Liver (tissue), 9 donors: ENCODE data around the gene BAG5. TPM values are rescaled to one million over a fixed set of nuclear protein-coding genes. Genes with fewer than 3 reads are reported as not detected.
"Not testable (repeated sequence)": the region's sequence is repeated elsewhere in the genome, so short reads cannot be mapped to it uniquely, and the experiment has no call there.

Source experiments
- DNase-seq: peaks from one replicate; pipeline ENCODE4 v3.0.0-alpha.2; 2017; ENCODE audit warnings: low spot score
- H3K27ac ChIP-seq, 2 donors: one replicate each; pipeline ENCODE4 v1.7.0; 2013; ENCODE audit warnings: inconsistent platforms in 2 of 2, low read length in 2 of 2, control low read depth in 1 of 2, low read depth in 1 of 2, mild to moderate bottlenecking in 1 of 2
- H3K27me3 ChIP-seq, 4 donors: one replicate each; pipeline versions ENCODE4 v1.6.1 to v1.7.0; 2013; ENCODE audit warnings: low read length in 3 of 4, inconsistent platforms in 1 of 4, mild to moderate bottlenecking in 1 of 4, moderate library complexity in 1 of 4; ENCODE audit not compliant: control insufficient read depth in 4 of 4, insufficient read depth in 4 of 4
- H3K36me3 ChIP-seq, 4 donors: one replicate each; pipeline versions ENCODE4 v1.6.1 to v1.7.0; 2013; ENCODE audit warnings: low read length in 3 of 4, mild to moderate bottlenecking in 3 of 4, low read depth in 1 of 4, moderate library complexity in 1 of 4; ENCODE audit not compliant: control insufficient read depth in 4 of 4, insufficient read depth in 3 of 4
- H3K4me1 ChIP-seq, 4 donors: one replicate each; pipeline versions ENCODE4 v1.6.1 to v1.7.0; 2013; ENCODE audit warnings: low read length in 3 of 4, mild to moderate bottlenecking in 3 of 4, moderate library complexity in 1 of 4; ENCODE audit not compliant: control insufficient read depth in 4 of 4, insufficient read depth in 4 of 4
- H3K4me3 ChIP-seq, 3 donors: one replicate each; pipeline versions ENCODE4 v1.6.1 to v1.7.0; 2013; ENCODE audit warnings: low read length in 3 of 3, control low read depth in 1 of 3, low read depth in 1 of 3, mild to moderate bottlenecking in 1 of 3
- H3K9ac ChIP-seq, 2 donors: one replicate each; pipeline ENCODE4 v1.7.0; 2013; ENCODE audit warnings: low read length in 2 of 2, mild to moderate bottlenecking in 2 of 2, moderate library complexity in 2 of 2, control low read depth in 1 of 2, low read depth in 1 of 2
- H3K9me3 ChIP-seq, 4 donors: one replicate each; pipeline versions ENCODE4 v1.6.1 to v1.7.0; 2013; ENCODE audit warnings: low read length in 3 of 4; ENCODE audit not compliant: control insufficient read depth in 4 of 4
- FOXA1 ChIP-seq: IDR thresholded peaks from 2 replicates; pipeline ENCODE4 v1.6.1; 2016; ENCODE audit warnings: antibody characterized with exemption
- FOXA2 ChIP-seq: IDR thresholded peaks from 2 replicates; pipeline ENCODE4 v1.6.1; 2016; ENCODE audit warnings: antibody characterized with exemption
- GABPA ChIP-seq, 2 donors: IDR thresholded peaks in 1 of 2; conservative IDR thresholded peaks in 1 of 2; 2 replicates each; pipeline ENCODE4 v1.6.1; 2016; ENCODE audit warnings: antibody characterized with exemption in 2 of 2, mild to moderate bottlenecking in 1 of 2, moderate library complexity in 1 of 2
- HNF4A ChIP-seq, 2 donors: conservative IDR thresholded peaks; 2 replicates each; pipeline ENCODE4 v1.6.1; 2016; ENCODE audit warnings: antibody characterized with exemption in 2 of 2, mild to moderate bottlenecking in 2 of 2
- HNF4G ChIP-seq: IDR thresholded peaks from 2 replicates; pipeline ENCODE4 v1.6.1; 2016; ENCODE audit warnings: antibody characterized with exemption
- NR2F2 ChIP-seq: IDR thresholded peaks from 2 replicates; pipeline ENCODE4 v1.6.1; 2016; ENCODE audit warnings: antibody characterized with exemption
- RAD21 ChIP-seq, 2 donors: IDR thresholded peaks; 2 replicates each; pipeline ENCODE4 v1.6.1; 2016; ENCODE audit warnings: antibody characterized with exemption in 2 of 2, mild to moderate bottlenecking in 2 of 2
- TAF1 ChIP-seq: conservative IDR thresholded peaks from 2 replicates; pipeline ENCODE4 v1.6.1; 2016; ENCODE audit warnings: antibody characterized with exemption, mild to moderate bottlenecking
- YY1 ChIP-seq: IDR thresholded peaks from 2 replicates; pipeline ENCODE4 v1.6.1; 2016; ENCODE audit warnings: antibody characterized with exemption, mild to moderate bottlenecking
- WGBS: extraction: QIAGEN DNeasy Blood & Tissue Kit; methylation state at CpG from one replicate; pipeline ENCODE4 v1.1.7; 2013; 5-methylcytosine and 5-hydroxymethylcytosine counted together
- polyA plus RNA-seq, 2 donors: library from polyadenylated mRNA; stranded (reverse) in 1 of 2; unstranded in 1 of 2; fragments of 200-250 nt in 1 of 2; fragments of >200 nt in 1 of 2; fragmentation: Nextera tagmentation in 1 of 2; extraction: Ambion mirVana in 1 of 2; gene quantifications; one replicate each; pipeline versions ENCODE4 v1.2.1 to v1.2.3, GENCODE V29; 2013 to 2015
- total RNA-seq, 2 donors: library from RNA; depleted of rRNA; stranded (reverse); fragments of >200 nt; gene quantifications; one replicate each; pipeline ENCODE4 v1.2.3, GENCODE V29; 2014
- TF ChIP-seq, protein P1 (sequence below): IDR thresholded peaks from 2 replicates; pipeline ENCODE4 v1.6.1; 2016; ENCODE audit warnings: antibody characterized with exemption
- TF ChIP-seq, protein P2 (sequence below): IDR thresholded peaks from 2 replicates; pipeline ENCODE4 v1.6.1; 2016; ENCODE audit warnings: antibody characterized with exemption, mild to moderate bottlenecking
- TF ChIP-seq, protein P3 (sequence below): fragments of 150-350 bp; IDR thresholded peaks from 2 replicates; pipeline ENCODE4 v1.5.1; 2017; ENCODE audit warnings: improper control_type of control experiment, low read depth, low read length; ENCODE audit not compliant: missing input control
- donor health status: healthy.
- donor health status: healthy.
- donor health status: healthy.
- donor health status: healthy.
- donor health status: healthy.

Gene BAG5, protein sequence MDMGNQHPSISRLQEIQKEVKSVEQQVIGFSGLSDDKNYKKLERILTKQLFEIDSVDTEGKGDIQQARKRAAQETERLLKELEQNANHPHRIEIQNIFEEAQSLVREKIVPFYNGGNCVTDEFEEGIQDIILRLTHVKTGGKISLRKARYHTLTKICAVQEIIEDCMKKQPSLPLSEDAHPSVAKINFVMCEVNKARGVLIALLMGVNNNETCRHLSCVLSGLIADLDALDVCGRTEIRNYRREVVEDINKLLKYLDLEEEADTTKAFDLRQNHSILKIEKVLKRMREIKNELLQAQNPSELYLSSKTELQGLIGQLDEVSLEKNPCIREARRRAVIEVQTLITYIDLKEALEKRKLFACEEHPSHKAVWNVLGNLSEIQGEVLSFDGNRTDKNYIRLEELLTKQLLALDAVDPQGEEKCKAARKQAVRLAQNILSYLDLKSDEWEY
- 10 to 100 TPM; 12.0 to 12.5 TPM for total RNA-seq
- polyA plus RNA-seq = 1 to 10 TPM; 5.4 to 5.6 TPM

DNA sequence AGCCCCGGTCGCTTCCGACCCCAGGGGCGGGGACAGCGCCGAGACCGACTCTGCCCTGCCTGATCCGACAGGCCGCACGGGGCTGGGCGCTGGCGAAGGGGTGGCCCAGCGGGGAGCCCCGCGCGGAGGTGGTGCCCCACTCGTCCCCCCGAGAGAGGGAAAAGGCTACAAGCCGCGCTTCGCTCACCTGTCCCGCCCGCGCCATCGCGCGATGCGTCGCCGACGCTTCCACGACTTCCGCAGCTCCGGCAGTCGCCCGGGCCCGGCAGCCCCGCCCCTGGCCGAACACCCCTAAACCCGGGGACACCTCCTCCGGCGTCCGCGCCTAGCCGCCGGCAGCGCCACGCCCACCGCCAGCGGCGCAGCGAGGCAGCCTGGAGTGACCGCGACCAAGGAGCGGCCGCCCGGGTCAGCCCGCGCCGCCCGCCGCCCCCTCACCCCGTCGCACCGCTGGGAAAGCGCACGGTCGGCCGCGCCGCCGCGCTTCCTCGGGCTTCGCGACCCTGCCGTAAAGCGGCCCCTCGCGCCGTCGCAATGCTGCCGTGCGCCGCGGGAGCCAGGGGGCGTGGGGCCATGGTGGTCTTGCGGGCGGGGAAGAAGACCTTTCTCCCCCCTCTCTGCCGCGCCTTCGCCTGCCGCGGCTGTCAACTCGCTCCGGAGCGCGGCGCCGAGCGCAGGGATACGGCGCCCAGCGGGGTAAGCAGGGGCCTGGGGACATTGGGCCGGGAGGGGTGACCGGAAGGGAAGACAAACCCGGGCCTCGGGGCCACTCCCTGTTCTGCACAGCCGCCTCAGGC lies at the start of gene BAG5, which contains the start of gene COA8:
TSS of gene BAG5 (minus strand) at position 229 of the 797 bp plus-strand sequence. CDS start 1,493 bp downstream, outside the sequence.
TSS of gene COA8 (plus strand) at position 532 of the 797 bp plus-strand sequence. CDS start at position 574, 42 bp downstream.
- Histone ChIP-seq H3K4me3 (peak within 1 kb of the TSS; percentile 82 to 98 (median 98)), H3K9ac (peak within 1 kb of the TSS; percentile 23 to 73), H3K27ac (peak within 1 kb of the TSS; percentile 88 to 94), H3K9me3 (no peaks in the 10 kb centered on the region), H3K27me3 (no peaks in the 10 kb centered on the region), H3K4me1 (peaks cover 2 to 53% (median 39%) of the 10 kb centered on the region in 4 donors), H3K36me3 (peaks cover 2 to 17% (median 6%) of the 10 kb centered on the region in 4 donors)
- no peak for TF ChIP-seq YY1
- TF ChIP-seq GABPA (IDR thresholded peaks at IDR 0.05 in 1 of 2, conservative IDR thresholded peaks at IDR 0.05 in 1 of 2) = peak in 1 of 2 donors; percentile 53
- TF ChIP-seq HNF4A (conservative IDR thresholded peaks at IDR 0.05) = no peak
- under 1% methylated on average over 109 of the region's 109 CpGs for WGBS
- DNase-seq = peak; percentile 87

DNA sequence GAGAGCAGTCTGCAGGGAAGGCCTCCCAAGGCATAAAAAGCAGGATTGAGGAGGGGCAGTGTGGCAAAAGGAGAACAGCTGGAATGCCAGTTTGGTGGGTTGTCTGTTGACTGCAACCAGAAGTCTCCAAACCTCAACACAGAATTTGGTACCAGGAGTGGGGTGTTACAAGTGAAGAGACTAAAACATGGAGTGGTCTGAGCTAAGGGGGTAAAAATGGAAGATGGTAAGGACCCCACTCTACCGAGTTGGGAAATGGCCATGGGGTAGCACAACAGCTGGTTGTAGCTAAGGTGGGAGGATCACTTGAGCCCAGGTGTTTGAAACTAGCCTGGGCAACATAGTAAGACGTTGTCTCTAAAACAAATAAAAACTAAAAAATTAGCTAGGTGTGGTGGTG lies 48.8 kb upstream of the BAG5 start:
- peaks cover 0 to 11% (median 2%) of the 10 kb centered on the region in 4 donors for H3K4me1 ChIP-seq
- no peak for DNase-seq
- TF ChIP-seq RAD21 (IDR thresholded peaks at IDR 0.05) (no peak), HNF4A (conservative IDR thresholded peaks at IDR 0.05) (no peak), FOXA2 (no peak), NR2F2 (no peak), TAF1 (no peak), HNF4G (no peak), FOXA1 (no peak)
- TF ChIP-seq, protein P1, sequence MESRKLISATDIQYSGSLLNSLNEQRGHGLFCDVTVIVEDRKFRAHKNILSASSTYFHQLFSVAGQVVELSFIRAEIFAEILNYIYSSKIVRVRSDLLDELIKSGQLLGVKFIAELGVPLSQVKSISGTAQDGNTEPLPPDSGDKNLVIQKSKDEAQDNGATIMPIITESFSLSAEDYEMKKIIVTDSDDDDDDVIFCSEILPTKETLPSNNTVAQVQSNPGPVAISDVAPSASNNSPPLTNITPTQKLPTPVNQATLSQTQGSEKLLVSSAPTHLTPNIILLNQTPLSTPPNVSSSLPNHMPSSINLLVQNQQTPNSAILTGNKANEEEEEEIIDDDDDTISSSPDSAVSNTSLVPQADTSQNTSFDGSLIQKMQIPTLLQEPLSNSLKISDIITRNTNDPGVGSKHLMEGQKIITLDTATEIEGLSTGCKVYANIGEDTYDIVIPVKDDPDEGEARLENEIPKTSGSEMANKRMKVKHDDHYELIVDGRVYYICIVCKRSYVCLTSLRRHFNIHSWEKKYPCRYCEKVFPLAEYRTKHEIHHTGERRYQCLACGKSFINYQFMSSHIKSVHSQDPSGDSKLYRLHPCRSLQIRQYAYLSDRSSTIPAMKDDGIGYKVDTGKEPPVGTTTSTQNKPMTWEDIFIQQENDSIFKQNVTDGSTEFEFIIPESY = no peak
- TF ChIP-seq, protein P2, sequence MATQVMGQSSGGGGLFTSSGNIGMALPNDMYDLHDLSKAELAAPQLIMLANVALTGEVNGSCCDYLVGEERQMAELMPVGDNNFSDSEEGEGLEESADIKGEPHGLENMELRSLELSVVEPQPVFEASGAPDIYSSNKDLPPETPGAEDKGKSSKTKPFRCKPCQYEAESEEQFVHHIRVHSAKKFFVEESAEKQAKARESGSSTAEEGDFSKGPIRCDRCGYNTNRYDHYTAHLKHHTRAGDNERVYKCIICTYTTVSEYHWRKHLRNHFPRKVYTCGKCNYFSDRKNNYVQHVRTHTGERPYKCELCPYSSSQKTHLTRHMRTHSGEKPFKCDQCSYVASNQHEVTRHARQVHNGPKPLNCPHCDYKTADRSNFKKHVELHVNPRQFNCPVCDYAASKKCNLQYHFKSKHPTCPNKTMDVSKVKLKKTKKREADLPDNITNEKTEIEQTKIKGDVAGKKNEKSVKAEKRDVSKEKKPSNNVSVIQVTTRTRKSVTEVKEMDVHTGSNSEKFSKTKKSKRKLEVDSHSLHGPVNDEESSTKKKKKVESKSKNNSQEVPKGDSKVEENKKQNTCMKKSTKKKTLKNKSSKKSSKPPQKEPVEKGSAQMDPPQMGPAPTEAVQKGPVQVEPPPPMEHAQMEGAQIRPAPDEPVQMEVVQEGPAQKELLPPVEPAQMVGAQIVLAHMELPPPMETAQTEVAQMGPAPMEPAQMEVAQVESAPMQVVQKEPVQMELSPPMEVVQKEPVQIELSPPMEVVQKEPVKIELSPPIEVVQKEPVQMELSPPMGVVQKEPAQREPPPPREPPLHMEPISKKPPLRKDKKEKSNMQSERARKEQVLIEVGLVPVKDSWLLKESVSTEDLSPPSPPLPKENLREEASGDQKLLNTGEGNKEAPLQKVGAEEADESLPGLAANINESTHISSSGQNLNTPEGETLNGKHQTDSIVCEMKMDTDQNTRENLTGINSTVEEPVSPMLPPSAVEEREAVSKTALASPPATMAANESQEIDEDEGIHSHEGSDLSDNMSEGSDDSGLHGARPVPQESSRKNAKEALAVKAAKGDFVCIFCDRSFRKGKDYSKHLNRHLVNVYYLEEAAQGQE = no peak
- TF ChIP-seq, protein P3, sequence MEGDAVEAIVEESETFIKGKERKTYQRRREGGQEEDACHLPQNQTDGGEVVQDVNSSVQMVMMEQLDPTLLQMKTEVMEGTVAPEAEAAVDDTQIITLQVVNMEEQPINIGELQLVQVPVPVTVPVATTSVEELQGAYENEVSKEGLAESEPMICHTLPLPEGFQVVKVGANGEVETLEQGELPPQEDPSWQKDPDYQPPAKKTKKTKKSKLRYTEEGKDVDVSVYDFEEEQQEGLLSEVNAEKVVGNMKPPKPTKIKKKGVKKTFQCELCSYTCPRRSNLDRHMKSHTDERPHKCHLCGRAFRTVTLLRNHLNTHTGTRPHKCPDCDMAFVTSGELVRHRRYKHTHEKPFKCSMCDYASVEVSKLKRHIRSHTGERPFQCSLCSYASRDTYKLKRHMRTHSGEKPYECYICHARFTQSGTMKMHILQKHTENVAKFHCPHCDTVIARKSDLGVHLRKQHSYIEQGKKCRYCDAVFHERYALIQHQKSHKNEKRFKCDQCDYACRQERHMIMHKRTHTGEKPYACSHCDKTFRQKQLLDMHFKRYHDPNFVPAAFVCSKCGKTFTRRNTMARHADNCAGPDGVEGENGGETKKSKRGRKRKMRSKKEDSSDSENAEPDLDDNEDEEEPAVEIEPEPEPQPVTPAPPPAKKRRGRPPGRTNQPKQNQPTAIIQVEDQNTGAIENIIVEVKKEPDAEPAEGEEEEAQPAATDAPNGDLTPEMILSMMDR = no peak
- H3K36me3 ChIP-seq = no peaks in the 10 kb centered on the region
- H3K27ac ChIP-seq = no peak overlapping the region
- H3K9ac ChIP-seq = no peak overlapping the region
- H3K4me3 ChIP-seq = no peak overlapping the region
- peaks cover 0 to 9% (median 2%) of the 10 kb centered on the region in 4 donors for H3K9me3 ChIP-seq
- 89% methylated on average over 2 of the region's 2 CpGs for WGBS
- H3K27me3 ChIP-seq = no peaks in the 10 kb centered on the region

DNA sequence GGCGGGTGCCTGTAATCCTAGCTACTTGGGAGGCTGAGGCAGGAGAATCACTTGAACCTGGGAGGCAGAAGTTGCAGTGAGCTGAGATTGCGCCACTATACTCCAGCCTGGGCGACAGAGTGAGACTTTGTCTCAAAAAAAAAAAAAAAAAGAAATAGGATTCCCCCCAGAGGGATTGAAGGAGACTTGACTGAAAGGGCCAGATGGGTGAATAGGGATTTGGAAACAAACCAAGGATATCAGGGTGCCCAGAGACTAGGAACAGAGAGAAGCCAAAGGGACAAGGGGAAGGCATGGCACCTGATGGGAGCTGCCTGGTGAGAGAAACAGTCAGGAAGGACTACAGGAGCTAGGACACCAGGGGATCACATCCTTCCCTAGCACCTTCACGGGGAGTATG lies 46.6 kb upstream of the BAG5 start:
- not testable (repeated sequence) for H3K27me3 ChIP-seq, DNase-seq, H3K9me3 ChIP-seq, H3K27ac ChIP-seq, H3K36me3 ChIP-seq, H3K4me3 ChIP-seq, H3K9ac ChIP-seq
- 88% methylated on average over 4 of the region's 4 CpGs for WGBS
- H3K4me1 ChIP-seq = peaks cover 0 to 11% (median 2%) of the 10 kb centered on the region in 4 donors
